ENCODE results near the gene KRT1.

Gene KRT1

DNA sequence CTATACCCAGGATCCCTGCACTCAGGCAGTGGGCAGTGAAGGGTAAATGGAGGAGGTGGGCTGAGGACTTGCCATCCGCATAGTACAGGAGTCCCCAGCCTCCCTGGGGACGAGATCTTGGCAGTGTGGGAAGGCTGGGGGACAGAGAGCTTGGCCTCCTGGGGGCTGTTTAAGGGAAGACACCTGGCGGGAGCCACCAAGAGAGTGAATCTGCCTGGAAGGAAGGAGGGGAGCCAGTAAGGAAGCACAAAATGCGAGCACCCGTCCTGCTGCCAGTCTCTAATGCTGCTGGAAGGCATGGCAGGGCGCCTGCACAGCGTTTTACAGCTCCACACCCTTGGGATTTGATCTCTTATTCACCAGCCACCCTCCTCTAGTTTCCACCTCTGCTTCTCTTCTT, 20.8 kb downstream of the KRT1 start:
- no peak for DNase-seq

DNA sequence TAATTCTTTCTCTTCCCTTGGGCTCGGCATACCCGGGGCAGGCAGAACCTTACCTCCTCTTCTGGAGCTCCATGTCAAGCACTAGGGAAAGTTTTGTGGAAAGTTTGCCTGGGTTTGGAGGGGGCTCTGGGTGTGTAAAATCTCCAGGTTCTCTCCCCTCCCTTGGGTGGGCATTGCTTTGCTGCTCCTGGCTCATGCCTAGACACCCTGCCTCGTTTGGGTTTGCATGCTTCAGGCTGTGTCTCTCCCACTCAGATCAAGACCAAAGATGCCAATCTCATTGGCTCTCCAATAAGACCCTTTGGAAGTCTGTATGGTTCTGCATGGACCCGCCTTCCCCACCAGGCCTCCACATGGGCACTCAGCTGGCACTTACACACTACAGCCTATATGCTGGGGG, 22.0 kb downstream of the KRT1 start:
- DNase-seq: no peak

DNA sequence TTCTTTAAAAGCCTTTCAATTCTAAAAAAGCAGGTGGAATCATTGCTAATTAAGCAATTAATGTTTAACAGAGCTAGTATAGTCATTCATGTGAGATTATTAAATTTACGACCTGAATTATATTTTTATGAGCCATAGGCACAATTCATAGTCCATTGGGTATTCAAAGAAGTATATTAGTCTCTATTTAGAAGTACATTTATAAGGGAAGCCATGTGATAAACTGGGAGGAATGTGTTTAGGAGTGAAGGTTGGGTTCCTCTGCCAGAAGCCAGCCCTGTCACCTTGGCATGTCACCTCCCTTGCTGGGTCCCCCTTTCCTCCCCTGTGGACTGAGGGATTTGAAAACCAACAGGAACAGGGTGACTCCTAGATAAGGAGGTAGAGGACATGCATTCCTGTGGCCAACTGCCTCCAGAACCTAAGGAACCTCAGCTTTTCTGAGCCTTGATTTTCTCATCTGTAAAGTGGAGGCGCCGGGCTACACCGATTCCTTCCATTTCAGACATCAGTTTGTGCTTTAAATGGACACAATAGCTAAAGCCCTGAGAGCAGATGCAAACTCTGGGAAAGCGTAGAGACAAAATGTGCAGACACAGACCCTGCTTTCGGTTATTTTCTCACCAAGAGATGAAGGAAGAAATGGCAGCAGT, 22.8 kb downstream of the KRT1 start:
- DNase-seq: no peak

DNA sequence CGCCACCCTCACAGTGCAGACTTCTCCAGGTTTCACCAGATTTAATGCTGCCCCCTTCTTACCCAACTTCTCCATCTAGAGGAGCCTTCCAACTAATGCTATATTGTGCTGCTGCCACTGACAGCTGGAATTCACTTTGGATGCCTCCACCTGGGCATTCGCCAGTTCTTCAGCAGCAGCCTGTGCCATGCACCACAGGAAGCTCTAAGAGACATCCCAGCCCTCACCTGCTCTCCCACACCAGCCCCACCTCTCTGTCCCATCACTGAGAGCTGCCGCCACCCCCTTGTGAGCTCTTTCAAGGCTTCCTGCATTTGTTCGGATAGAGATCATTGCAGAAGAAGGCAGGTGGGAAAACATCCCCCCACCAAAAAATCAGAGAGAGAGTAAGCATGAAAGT, 23.6 kb downstream of the KRT1 start:
- DNase-seq: no peak

DNA sequence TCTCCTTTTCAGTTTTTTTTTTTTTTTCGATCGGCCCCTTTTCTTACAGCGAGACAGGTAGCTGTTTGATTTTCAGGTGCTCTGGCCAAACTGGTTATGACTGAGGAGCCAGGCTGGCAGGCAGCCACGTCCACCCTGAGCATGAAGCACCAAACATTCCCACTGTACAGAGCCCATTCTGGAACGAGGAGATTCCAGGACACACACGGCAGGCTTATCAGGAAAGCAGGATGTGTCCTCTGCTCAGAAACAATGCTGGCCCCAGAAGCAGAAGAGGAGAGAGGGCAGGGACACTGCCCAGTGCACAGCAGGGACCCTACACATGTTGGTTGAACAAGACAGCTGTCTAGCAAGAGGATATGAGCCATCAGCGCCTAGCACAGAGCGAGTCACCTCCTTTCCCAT, 24.5 kb downstream of the KRT1 start:
- no peak for DNase-seq

DNA sequence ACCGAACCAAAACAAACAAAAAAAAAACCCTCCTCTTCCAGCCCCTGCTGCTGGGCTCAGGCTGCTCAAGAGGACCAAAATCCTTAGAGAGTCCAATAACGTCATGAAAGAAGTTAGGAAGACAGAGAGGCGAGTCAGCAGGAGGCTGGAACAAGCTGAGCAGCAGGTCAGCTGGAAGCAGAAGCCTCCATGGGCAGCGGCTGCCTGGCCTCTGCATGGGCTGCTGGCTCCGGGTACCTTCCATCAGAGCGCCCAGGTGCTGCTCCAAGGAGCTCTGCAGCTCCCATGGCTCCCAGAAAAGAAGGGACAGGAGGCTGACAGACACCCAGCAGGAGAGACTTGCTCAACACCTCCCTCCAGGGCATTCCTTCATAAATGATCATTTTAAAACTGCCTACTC, 25.0 kb downstream of the KRT1 start:
- no peak for DNase-seq

DNA sequence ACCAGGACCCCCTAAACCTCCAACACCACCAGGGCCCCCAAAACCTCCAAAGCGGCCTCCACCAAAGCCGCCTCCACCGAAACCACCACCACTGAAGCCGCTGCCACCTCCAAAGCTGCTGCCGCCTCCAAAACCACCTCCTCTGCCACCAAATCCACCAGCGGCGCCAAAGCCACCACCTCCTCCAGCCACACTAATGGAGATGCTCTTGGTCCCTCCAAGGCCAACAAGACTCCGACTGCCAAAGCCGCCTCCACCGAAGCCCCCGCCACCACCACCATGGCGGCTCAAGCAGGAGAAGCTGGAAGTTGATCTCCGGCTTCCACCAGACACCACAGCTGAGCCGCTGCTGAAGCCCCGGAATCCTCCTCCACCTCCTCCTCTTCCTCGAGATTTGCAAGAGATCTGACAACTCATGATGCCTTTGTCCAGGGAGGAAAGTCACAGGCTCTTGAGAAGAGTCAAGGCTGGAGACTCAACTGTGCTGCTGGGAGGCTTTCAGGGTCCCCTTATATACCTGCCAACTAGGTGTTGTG, 28.4 kb downstream of the KRT1 start, which contains the start of gene KRT2:
TSS of gene KRT2 (minus strand) at position 486 of the 536 bp plus-strand sequence. CDS start at position 417, 69 bp downstream.
- no peak for DNase-seq

DNA sequence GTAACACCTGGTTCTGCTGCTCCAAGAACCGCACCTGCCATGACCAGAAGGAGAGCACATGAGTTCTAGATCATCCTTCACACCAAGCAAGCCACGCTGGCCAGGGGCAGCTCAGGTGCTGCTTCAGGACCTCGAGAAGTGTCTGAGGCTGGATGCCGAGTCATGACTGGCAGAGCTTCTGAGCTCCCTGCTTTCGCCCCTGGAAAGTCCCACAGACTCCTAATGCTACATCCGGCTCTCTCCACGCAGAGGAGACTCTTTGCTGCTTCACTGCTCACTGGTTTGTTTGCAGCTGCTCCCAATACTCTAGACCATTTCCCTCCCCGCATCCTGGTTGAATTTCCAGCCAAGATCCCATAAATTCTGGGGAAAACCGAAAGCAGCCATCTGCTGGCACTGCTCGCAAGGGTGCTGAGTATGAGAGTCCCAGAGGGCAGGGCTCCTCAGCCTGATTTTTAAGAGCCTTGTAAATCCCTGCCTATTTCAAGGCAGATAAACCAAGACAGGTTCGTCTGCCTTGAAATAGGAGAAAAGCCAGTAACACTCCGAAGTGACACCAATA, 29.6 kb downstream of the KRT1 start:
- no peak for DNase-seq

DNA sequence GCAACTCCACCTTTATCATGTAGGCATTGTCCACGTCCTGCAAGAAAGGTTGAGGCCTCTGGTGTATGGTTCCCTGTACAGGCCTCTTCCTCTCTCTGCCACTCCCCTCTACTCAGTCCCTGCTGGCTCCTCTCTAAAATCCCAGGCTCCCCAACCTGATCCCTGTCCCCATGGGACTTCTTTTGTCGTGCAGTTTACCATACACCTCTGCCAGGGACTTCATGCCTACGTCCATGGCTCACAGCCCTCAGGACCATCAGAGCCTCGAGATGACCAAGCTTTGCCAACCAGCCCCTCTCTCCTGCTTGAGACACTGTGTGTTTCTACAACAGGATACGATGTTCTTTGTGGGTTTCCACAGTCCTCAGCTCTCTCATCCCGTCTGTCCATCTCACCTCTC, 31.1 kb downstream of the KRT1 start:
- DNase-seq: no peak

DNA sequence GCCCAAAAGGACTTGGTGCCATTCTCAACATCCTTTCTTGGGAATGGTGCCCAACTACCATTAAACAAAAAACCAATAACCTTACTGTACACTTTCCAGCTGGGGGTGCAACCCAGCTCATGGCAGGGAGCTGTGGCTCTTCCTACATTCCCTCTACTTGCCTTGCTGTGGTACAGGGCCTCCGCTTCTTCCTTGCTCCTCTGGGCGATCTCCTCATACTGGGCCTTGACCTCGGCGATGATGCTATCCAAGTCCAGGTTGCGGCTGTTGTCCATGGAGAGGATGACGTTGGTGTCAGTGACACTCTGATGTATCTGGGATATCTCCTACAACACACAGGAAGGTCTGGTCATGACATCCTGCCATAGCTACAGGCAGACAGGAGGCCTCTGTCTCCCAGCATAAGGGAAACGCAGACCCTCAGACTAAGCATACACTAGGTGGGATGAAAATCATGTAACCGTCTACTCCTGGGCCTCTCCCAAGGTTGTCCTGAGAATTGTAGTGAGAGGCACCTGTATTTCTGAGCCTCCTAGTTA, 32.1 kb downstream of the KRT1 start:
- DNase-seq: no peak

DNA sequence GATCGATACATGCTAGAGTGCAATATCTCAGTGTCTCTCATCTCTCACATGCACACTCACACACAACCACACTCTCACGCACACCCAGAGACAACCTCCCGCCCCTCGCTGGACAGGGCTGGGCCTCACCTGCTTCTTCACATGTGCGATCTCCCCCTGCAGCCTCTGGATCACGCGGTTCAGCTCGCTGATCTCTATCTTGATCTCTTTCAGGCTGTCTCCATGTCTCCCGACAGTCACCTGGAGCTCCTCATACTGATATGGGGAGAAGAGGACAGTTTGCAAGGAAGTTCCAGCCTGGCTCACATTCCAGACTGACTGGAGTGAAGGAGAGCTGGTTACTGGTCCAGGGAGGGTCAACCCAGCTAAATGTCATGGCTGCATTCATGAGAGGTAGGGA, 32.6 kb downstream of the KRT1 start:
- DNase-seq: no peak

DNA sequence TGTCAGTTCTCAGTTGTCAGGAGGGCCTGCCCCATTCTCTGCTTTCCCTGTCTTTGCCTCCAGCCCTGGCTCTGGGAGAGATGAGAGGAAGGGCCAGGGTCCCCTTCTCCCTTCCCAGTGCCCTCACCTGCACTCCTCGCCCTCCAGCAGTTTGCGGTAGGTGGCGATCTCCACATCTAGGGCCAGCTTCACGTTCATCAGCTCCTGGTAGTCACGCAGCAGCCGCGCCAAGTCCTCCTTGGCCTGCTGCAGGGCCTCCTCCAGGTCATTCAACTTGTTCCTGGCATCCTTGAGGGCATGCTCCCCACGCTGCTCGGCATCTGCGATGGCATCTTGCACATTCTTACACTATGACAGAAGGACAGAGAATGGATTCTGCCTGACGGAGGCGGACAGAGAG, 33.6 kb downstream of the KRT1 start:
- DNase-seq: no peak

DNA sequence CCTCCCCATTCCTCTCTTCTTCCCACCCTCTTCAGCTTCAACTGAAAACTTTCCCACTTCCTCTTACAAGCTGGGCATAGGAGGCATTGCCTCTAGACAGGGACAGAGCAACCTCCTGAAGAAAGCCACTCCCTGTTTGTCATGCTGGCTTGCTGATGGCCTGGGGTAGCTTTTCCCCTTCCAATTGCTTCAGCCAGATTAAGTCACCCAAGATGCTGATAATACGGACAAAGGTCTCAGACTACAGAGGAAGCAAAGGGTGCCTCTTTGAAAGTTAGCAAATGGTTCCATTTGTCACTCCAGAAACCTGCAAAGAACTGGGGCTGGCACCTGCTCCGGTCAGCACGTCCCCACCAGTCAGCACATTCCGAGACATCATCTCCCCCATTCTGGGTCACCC, 34.2 kb downstream of the KRT1 start:
- no peak for DNase-seq

DNA sequence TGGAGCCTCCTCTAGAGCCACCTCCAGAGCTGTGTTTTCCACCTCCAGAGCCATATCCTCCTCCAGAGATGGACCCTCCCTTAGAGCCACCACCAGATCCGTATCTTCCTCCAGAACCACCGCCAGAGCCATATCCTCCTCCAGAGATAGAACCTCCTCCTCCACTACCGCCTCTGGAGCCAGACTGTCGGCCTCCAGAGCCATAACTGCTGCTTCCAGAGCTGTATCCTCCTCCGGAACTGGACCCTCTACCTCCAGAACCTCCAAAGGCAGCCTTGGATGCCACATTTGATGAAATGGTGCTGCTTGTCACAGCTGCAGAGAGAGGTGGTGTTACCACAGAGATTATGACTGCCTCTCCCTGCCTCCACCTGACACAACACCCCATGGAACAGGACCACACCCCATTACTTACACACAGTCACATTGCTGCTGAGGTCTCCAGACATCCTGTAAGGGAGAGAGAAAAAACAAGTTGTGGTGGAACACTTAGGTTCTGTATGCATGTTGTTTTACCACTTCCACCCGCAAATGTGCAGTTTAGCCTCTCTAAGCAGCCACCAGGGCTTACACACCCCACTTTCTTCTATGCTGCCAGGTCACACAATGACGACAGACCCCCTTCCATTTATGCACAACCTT, 35.0 kb downstream of the KRT1 start:
- DNase-seq: no peak

DNA sequence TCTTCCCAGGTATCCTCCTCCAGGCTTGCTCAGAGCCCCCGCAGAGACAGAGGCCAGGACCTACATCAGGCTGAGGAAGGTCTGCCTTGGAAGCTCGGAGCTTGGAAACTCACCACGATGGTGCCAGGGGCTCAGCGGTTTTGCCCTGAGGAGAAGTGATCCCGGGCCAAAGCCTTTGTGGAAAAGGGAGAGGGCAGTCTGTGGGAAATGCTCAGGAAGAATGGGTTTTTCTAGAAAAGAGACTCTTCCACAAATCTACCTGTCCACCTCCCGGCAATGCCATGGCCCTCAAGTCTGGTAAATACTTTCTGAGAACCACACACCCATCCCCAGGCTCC, 36.2 kb downstream of the KRT1 start:
- DNase-seq: no peak

DNA sequence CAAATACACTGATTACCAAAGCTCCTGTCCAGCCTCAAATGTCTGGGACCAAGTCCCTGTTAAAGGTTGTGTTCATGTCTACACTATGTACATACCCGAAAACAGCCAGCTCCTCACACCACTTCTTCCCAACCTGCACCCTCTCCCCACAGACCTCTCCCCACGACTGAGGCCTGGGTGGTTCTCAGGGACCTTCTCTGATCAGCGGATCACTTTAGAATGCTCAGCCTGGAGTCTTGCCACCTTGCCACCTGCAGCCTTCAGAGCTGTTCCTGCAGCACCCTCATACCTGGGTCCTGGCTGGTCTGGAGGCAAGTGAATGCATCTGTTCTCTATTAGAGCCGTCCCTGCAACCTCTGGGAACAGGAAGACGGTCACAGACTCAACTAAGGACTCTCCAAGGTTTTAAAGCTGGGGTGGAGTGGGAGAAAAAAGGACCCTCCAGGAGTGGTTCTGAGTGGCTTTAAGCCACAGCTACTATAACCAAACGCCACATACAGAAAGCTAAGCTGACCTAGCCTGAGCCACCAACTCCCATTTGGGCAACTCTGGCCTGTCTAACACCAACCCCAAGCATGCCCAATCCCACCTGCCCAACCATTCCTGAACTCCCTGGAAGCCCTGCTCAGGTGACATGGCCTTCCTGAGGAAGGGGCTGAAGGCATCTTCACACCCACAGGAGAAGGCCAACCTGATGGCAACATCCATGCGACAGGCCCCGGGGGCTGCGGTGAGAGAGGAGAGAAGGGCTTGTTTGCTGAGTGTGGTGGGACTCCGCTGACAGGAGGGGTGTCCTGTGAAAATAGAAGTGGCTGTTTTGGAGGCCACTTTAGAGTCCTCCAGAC, 36.8 kb downstream of the KRT1 start:
- DNase-seq: no peak

DNA sequence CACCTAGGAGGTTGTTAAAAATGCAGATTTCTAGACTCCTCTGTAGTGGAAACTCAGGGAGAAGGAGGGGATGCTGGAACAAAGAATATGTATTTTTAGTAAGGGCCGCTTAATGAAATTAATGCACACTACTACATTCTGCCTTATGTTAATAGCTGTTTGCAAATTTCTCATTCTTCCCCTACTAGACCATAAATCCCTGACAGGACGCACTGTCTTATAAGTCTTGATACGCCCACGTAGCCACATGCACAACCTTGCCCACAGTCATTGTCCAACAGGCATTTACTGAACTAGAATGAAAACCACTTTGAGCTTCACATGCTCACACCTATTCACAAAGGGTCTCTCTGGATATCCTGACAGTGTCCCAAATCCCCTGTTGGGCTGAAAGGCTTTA, 38.7 kb downstream of the KRT1 start:
- DNase-seq: no peak

DNA sequence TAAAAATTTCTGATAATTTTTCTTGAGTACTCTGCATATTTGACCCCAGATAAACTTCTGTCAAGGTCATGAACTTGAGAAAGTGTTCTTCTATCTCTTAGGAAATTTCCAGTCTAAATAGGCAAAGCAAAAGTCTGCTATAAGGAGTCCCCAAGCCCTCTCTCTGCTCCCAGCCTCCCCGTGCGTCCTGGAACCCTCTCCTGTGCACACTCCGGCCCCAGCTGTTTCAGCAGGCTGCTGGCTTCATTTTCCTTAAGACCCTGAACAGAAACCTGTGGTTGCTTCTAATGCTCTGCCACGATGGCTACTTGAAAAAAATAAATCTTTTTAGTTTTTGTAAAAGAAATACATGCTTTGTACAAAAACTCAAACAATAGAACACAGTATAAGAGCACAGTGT, 42.9 kb downstream of the KRT1 start:
- no peak for DNase-seq

DNA sequence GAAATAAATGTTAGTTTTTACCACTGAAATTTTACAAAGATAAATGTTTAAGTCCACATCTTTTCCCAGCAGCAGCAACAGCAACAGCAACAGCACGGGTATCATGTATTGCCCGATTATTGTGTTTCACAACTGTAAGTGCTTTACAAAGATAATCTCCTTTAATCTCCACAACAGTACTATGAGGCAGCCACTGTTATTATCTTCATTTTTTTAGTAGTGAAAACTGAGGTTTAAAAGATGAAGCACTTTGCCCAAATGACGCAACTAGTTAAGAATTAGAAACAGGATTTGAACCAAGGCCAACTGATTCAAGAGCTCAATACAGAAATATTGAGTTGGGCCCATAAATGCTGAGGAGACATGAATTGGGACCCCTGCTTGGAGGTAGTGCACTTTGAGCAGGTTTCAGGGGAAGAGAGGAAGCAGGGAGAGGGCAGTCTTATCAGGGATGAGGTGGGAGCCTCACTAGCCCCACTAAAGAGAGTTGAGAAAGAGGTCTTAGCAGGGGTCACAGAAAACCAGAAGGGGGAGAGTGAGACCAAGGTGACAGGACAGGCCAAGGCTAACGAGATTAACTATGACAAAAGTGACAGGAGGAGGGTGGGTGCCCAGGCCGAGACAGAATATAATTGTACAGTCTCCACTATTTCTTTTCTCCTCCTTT, 43.5 kb downstream of the KRT1 start:
- DNase-seq: no peak

DNA sequence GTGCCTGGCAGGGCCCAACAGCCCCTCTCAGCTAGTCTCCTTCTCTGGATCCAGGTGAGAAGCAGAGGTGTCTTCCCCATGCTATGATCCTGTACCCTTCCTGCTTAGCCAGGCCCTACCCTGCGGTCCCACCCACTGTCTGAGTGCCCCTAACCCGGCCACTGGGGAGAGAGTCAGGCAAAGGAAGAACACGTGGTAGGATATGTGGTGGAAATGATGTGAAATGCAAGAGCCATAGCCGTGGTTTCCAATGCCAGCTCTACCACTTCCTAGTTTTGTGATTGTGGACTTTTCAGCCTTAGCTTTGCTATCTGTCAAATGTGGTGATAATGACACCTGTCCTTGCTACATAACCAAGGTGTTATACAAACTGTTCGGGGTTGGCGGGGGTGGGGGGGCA, 44.0 kb downstream of the KRT1 start:
- DNase-seq: no peak

DNA sequence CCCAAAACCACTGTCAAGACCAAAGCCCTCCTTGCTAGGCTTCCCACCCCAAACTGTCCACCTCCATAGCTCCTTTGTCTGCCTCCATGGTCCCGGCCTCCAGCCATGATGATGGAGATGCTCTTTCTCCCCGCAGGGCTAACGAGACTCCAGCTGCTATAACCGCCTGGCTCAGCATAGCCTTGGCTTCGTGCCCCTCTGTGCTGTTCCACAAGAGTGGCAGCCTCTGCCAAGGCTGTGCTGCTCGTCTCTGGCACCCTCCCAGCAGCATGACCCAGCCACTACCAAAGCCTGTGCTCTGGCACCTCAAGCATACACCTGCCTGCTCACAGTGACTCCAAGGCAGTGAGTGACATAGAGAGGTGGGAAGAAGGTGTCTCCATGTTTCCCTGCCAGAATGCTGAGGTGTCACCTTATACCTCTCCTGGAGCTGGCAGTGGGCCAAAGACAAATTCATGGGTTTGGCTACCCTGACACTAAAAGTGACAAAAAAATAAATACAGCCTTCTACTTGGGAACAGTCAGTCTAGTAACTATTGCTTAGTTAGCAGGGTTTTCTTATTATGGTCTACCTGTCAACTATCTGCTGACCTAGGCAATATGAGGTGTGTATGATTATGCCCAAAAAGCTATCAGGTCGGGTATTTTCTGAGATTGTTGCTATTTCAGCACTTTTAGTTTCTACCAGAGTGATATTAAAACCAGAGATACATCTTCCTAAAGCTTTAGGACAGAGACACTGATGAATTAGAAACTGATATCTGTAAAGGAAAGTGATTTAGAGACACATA, 45.7 kb downstream of the KRT1 start:
- no peak for DNase-seq

DNA sequence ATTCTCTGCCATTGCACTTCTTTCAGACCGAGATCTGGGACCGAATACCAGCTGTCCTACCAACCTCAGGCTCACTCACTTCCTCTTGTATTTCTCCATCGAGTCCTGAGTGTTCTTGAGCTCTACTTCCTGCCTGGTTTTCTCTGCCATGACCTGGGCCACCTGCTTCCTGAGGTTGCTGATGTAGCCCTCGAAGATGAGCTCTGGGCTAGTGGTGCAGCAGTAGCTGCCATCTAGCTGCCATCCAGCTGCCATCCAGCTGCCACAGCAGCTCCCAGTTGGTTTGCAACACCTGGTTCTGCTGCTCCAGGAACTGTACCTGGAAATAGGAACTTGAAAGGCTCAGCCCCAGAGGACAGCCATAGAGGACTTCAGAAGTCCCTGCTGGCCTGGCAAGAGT, 46.8 kb downstream of the KRT1 start:
- DNase-seq: no peak

Measured in NCI-H1930 (cell line).